ENCODE measurements around the gene AIRE. TPM values are rescaled to one million over a fixed set of nuclear protein-coding genes. Genes with fewer than 3 reads are reported as not detected.
A peak's percentile ranks its signal among the peaks of the same experiment; 100 is the strongest.

AIRE gene
- total RNA-seq, 4 donors from 2014 or later = 1.7 TPM; not detected in 3

DNA sequence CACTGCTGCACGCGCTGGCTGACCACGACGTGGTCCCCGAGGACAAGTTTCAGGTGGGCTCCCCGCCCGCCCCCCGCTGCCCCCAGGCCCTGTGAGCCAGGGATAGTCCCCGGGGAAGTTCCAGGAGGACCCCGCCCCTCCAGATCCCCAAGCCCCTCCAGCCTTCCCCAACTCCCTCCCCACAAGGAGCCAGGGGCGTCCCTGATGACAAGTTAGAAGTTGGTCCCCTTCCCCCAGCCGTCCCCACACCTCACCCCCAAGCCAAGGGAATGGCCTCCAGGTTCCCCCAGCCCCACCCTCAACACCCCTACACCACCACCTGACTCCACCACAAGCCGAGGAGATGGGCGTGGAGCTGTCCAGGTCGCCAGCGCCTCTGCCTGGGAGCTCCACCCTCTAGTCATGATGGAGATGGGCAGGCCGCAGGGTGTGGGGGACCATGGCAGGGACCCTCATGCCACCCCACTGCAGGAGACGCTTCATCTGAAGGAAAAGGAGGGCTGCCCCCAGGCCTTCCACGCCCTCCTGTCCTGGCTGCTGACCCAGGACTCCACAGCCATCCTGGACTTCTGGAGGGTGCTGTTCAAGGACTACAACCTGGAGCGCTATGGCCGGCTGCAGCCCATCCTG is 525 bp downstream of the AIRE start:
- no peak for TF ChIP-seq POLR2A (IDR thresholded peaks at IDR 0.05)
- TF ChIP-seq, protein P1, sequence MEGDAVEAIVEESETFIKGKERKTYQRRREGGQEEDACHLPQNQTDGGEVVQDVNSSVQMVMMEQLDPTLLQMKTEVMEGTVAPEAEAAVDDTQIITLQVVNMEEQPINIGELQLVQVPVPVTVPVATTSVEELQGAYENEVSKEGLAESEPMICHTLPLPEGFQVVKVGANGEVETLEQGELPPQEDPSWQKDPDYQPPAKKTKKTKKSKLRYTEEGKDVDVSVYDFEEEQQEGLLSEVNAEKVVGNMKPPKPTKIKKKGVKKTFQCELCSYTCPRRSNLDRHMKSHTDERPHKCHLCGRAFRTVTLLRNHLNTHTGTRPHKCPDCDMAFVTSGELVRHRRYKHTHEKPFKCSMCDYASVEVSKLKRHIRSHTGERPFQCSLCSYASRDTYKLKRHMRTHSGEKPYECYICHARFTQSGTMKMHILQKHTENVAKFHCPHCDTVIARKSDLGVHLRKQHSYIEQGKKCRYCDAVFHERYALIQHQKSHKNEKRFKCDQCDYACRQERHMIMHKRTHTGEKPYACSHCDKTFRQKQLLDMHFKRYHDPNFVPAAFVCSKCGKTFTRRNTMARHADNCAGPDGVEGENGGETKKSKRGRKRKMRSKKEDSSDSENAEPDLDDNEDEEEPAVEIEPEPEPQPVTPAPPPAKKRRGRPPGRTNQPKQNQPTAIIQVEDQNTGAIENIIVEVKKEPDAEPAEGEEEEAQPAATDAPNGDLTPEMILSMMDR (IDR thresholded peaks at IDR 0.05) = no peak

DNA sequence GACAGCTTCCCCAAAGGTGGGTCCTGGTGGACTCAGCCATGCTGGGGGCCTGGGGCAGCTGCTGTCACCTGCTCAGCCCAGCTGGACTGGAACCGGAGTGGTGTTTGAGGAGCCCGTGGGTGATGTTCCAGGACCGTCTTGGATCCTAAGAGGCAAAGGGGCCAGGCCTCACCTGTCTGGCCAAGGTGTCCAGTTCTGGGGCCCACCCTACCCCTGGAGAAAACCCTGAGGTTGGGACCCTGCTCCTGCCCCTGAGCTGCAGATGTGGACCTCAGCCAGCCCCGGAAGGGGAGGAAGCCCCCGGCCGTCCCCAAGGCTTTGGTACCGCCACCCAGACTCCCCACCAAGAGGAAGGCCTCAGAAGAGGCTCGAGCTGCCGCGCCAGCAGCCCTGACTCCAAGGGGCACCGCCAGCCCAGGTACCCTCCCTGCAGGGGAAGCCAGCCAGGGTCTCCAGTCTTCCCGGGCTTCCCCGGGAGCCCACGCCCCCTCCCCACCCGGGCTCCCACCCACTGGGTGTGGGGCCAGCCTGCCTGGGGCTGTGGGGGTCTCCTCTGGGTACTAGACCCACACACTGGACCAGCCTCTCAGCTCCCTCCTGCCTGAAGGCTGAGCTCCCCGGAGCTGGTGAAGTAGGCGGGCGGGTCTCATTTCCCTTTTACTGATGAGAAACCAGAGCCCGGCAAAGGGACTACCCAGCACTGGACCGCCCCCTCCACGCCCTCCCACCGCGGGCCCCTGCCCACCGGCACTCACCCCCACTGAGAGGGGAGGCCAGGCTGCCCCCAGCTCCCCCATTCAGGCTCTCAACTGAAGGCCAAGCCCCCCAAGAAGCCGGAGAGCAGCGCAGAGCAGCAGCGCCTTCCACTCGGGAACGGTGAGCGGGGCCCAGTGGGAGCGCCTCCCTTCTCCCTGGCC is 1.3 kb downstream of the AIRE start:
- no peak overlapping the region for H3K27ac ChIP-seq
- H3K4me1 ChIP-seq = peaks cover 0 to 8% (median 0%) of the 10 kb centered on the region in 4 donors
- TF ChIP-seq POLR2A (IDR thresholded peaks at IDR 0.05) = no peak
- TF ChIP-seq, protein P1 (IDR thresholded peaks at IDR 0.05) = no peak
- no peaks in the 10 kb centered on the region for H3K9me3 ChIP-seq
- no peaks in the 10 kb centered on the region for H3K36me3 ChIP-seq
- no peaks in the 10 kb centered on the region for H3K27me3 ChIP-seq
- no peak for DNase-seq
- H3K4me3 ChIP-seq = no peak overlapping the region

More for the DNA sequence above, 525 bp downstream of the AIRE start:
- Histone ChIP-seq H3K36me3 (no peaks in the 10 kb centered on the region), H3K4me3 (peak overlapping the region in 1 of 4 donors; percentile 29), H3K4me1 (peaks cover 0 to 8% (median 0%) of the 10 kb centered on the region in 4 donors), H3K27me3 (no peaks in the 10 kb centered on the region), H3K9me3 (no peaks in the 10 kb centered on the region), H3K27ac (no peak overlapping the region)
- no peak for DNase-seq

DNA sequence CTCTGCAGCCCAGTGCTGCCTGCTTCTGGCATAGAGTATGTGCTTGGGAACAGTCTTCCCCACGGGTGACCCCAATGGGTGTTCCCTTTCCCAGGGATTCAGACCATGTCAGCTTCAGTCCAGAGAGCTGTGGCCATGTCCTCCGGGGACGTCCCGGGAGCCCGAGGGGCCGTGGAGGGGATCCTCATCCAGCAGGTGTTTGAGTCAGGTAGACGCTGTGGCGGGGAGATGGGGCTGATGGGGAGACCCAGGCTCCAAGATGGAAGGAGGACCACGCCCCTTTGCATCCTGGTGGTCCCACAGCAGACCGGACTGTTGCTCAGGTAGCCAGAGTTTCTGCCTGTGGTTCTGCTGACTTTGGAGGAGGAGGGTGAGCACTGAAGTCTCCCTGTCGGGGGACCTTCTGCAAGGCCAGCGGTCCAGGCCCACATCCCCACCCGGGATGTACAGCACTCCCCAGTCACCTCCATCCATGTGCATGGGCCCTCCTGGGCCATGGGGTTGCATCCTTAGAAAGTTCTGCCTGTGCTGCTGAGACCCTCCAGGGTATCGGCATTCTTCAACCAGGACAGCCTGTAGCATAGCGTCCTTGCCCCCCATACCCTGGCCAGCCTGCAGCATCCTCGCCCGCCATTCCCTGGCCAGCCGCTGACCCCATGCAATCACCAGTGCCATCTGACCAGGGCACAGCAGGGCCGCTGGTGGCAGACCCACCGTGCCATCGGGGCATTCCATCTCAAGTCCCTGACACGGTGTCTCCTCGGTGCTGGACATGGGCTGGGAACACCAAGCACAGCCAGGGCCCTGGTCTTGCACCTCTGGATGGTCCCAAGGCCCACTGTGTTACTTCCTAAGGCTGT is 2.8 kb downstream of the AIRE start:
- no peaks in the 10 kb centered on the region for H3K27me3 ChIP-seq
- no peak overlapping the region for H3K27ac ChIP-seq
- DNase-seq = no peak
- no peaks in the 10 kb centered on the region for H3K36me3 ChIP-seq
- peaks cover 0 to 8% (median 0%) of the 10 kb centered on the region in 4 donors for H3K4me1 ChIP-seq
- H3K4me3 ChIP-seq = no peak overlapping the region
- no peaks in the 10 kb centered on the region for H3K9me3 ChIP-seq
- TF ChIP-seq, protein P1 (IDR thresholded peaks at IDR 0.05) = no peak
- no peak for TF ChIP-seq POLR2A (IDR thresholded peaks at IDR 0.05)

DNA sequence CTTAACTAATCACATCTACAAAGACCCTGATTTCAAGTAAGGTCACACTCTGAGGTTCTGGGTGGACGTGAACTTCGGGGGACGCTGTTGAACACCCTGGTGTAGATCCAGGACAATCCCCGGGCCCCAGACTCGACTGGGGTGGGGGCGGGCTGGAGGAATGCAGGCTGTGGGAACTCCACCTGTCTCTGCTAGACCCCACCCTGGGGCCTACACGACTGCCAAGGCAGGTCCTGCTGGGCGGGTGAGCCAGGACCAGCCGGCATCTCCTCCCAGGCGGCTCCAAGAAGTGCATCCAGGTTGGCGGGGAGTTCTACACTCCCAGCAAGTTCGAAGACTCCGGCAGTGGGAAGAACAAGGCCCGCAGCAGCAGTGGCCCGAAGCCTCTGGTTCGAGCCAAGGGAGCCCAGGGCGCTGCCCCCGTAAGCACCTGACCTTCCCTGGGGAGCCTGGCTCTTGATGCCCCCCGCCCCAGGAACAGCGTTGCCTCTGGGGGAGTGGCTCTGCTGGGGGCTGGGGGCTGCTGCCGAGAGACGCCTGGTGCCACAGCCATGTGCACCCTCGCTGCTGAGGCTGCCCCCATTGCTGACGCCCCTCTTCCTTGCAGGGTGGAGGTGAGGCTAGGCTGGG is 3.8 kb downstream of the AIRE start:
- Histone ChIP-seq H3K27me3 (no peaks in the 10 kb centered on the region), H3K27ac (no peak overlapping the region), H3K9me3 (no peaks in the 10 kb centered on the region), H3K36me3 (no peaks in the 10 kb centered on the region), H3K4me1 (peaks cover 0 to 11% (median 2%) of the 10 kb centered on the region in 4 donors), H3K4me3 (no peak overlapping the region)
- no peak for DNase-seq
- no peak for TF ChIP-seq POLR2A (IDR thresholded peaks at IDR 0.05)
- TF ChIP-seq, protein P1 (IDR thresholded peaks at IDR 0.05) = no peak
